Measurements from ENCODE around the gene HTR3C.
"Not testable (repeated sequence)": the region's sequence is repeated elsewhere in the genome, so short reads cannot be mapped to it uniquely, and the experiment has no call there.

The HTR3C gene

DNA sequence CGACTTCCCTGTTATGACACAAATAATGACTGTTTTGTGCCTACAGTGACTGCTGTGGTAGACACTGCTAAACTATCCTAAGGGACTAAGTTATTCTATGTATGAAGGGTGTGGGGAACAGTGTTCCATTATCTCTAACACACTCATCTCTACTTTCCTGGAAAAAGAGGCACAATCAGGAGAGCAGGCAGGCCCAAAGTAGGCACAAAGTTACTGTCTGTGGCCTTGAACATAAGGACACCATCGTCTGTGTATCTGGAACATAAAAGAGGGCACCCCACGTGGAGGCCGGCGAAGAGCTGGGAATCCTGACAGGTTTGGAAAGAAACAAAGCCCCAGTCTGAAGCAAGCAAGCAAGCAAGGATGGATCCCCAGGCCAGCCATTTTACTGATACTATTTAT, 36.7 kb upstream of the HTR3C start:
- H3K4me3 ChIP-seq (ENCODE audit: low read length in 2 of 2), result peak overlapping the region in 1 of 2 donors; percentile 99
- H3K27me3 ChIP-seq (ENCODE audit: control insufficient read depth in 1 of 2, insufficient read depth in 2 of 2, low read length in 2 of 2), result no peaks in the 10 kb centered on the region

DNA sequence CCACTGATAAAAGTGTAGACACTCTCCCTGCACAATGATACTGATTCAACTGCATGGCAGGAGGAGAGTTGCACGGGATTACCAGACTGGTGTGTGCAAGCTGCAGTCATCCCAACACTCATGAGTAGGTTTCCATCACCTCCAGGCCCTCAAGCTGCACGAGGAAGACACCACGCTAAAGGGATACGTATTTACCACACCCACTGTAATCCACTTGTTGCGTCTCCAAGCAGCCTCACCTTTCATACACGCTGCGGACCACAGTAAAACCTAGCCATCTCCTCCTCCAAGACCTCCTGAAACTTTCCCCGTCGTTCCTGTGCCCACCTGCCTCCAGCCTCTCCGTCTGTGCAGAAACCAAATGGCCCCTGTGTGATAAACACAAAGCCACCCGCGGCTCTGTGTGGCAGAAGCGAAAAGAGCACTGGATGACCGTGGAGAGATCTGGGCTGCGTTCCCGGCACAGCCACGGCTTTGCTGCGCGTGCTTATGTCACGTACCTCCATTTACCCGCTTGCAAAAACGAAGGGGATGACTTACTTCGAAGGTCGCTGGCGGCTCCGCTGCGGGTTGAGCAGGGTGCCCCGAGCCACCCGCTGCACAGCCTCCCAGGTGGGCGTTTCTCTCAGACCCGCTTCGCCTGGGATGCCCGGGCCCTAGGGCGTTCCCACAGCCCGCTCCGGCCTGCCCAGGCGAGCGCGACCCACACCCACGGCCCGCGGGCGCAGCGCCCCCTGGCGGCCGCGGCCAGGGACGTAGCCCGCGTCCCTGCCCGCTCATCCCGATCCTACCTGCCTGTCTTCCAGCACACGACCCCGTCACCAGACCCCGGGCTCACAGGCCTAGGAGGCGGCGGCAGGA, 35.8 kb upstream of the HTR3C start:
- Histone ChIP-seq H3K27me3 (ENCODE audit: control insufficient read depth in 1 of 2, insufficient read depth in 2 of 2, low read length in 2 of 2) (no peaks in the 10 kb centered on the region), H3K36me3 (ENCODE audit: control insufficient read depth in 2 of 2, insufficient read depth in 2 of 2, low read length in 2 of 2) (no peaks in the 10 kb centered on the region), H3K4me1 (ENCODE audit: control insufficient read depth, insufficient read depth, low read length) (peaks cover 18% of the 10 kb centered on the region), H3K27ac (ENCODE audit: low read length) (no peak overlapping the region), H3K4me3 (ENCODE audit: low read length in 2 of 2) (peak overlapping the region; percentile 92 to 99), H3K9ac (ENCODE audit: low read length in 2 of 2) (peak overlapping the region; percentile 84 to 85), H3K9me3 (ENCODE audit: control insufficient read depth in 2 of 2, low read length in 2 of 2) (no peaks in the 10 kb centered on the region)

More for the DNA sequence above, 36.7 kb upstream of the HTR3C start:
- H3K27ac ChIP-seq (ENCODE audit: low read length), result no peak overlapping the region
- peaks cover 2 to 3% of the 10 kb centered on the region in 2 donors for H3K36me3 ChIP-seq (ENCODE audit: control insufficient read depth in 2 of 2, insufficient read depth in 2 of 2, low read length in 2 of 2)
- no peaks in the 10 kb centered on the region for H3K9me3 ChIP-seq (ENCODE audit: control insufficient read depth in 2 of 2, low read length in 2 of 2)
- peaks cover 18% of the 10 kb centered on the region for H3K4me1 ChIP-seq (ENCODE audit: control insufficient read depth, insufficient read depth, low read length)
- no peak overlapping the region for H3K9ac ChIP-seq (ENCODE audit: low read length in 2 of 2)

DNA sequence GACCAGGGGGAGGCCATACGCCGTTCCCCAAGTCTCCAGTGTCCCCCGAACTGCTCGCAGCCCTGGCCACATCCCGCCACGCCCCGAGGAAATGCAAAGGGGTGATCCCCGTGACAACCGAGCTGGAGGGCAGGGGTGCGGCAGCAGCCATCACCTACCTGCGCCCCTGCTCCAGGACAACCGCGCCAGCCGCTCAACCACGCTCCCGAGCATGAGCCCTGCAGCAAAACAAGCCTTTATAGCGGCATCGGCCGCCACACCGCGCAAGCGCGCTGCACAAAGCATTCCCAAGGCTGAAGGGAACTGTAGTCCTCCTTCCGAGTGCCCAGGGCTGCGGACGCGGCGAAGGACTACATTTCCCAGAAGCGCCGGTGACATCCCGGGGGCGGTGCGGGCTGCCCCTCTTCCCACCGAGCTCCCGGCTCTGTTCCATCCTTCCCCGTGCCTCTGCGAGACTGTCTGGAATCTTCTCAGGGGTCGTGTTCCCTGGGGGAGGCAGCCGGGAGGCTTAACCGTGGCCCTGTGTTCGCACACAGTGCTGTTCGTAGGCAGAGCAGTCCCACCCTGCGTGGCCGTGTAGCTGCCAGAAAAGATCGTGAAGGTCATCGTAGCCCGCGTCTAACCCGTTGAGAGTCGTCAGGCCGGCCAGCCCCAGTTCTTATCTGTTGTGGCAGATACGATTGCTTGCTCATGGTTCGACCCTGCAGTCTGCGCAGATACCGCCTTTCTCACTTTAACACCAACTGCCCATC, 35.0 kb upstream of the HTR3C start, which contains the start of gene ABCC5:
ABCC5 (minus strand) TSS at position 213 of the 752 bp plus-strand sequence. CDS start 3,492 bp downstream, outside the sequence.
- Histone ChIP-seq H3K9ac (ENCODE audit: low read length in 2 of 2) (peak within 1 kb of the TSS; percentile 84 to 85), H3K36me3 (ENCODE audit: control insufficient read depth in 2 of 2, insufficient read depth in 2 of 2, low read length in 2 of 2) (no peaks in the 10 kb centered on the region), H3K9me3 (ENCODE audit: control insufficient read depth in 2 of 2, low read length in 2 of 2) (no peaks in the 10 kb centered on the region), H3K27ac (ENCODE audit: low read length) (peak within 1 kb of the TSS; percentile 55), H3K27me3 (ENCODE audit: control insufficient read depth in 1 of 2, insufficient read depth in 2 of 2, low read length in 2 of 2) (no peaks in the 10 kb centered on the region), H3K4me3 (ENCODE audit: low read length in 2 of 2) (peak within 1 kb of the TSS; percentile 92 to 99), H3K4me1 (ENCODE audit: control insufficient read depth, insufficient read depth, low read length) (peaks cover 18% of the 10 kb centered on the region)

DNA sequence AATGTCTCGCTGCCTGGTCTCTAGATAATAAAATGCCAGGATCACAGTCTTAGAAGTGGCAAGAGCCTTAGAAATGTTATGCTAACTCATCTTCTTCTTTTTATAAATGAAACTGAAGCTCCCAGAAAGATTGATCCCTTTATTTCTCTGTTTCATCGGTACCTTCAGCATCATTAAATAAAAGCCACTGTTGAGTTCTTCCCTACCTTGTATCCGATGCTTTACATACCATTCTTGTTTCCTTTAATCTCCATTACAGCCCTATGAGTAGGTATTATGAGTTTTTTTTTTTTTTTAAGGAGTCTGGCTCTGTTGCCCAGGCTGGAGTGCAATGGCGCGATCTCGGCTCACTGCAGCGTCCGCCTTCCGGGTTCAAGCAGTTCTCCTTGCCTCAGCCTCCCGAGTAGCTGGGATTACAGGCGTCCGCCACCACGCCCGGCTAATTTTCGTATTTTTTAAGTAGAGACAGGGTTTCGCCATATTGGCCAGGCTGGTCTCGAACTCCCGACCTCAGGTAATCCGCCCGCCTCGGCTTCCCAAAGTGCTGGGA, 34.3 kb upstream of the HTR3C start:
- Histone ChIP-seq H3K9me3 (ENCODE audit: control insufficient read depth in 2 of 2, low read length in 2 of 2) (no peaks in the 10 kb centered on the region), H3K27me3 (ENCODE audit: control insufficient read depth in 1 of 2, insufficient read depth in 2 of 2, low read length in 2 of 2) (no peaks in the 10 kb centered on the region), H3K4me3 (ENCODE audit: low read length in 2 of 2) (peak overlapping the region; percentile 92 to 99), H3K36me3 (ENCODE audit: control insufficient read depth in 2 of 2, insufficient read depth in 2 of 2, low read length in 2 of 2) (no peaks in the 10 kb centered on the region), H3K4me1 (ENCODE audit: control insufficient read depth, insufficient read depth, low read length) (peaks cover 18% of the 10 kb centered on the region), H3K9ac (ENCODE audit: low read length in 2 of 2) (peak overlapping the region; percentile 84 to 85), H3K27ac (ENCODE audit: low read length) (peak overlapping the region; percentile 55)

DNA sequence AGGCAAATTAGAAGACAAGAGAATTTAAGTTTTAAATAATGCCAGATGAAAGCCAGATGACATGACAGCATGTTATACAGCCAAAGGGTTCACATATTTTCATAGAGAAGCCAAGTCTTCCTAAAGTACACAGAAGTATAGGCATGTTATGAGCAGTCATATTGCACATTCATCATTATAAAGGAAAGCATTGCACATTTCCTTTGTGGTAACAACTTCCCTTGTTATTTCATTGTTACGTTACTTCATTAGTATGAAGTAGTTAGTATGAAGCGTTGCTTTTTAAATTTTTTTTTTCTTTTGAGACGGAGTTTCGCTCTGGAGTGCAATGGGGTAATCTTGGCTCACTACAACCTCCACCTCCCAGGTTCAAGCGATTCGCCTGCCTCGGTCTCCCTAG, 30.5 kb upstream of the HTR3C start:
- no peak overlapping the region for H3K9ac ChIP-seq (ENCODE audit: low read length in 2 of 2)
- no peak overlapping the region for H3K4me3 ChIP-seq (ENCODE audit: low read length in 2 of 2)
- H3K4me1 ChIP-seq (ENCODE audit: control insufficient read depth, insufficient read depth, low read length), result peaks cover 4% of the 10 kb centered on the region
- H3K9me3 ChIP-seq (ENCODE audit: control insufficient read depth in 2 of 2, low read length in 2 of 2), result no peaks in the 10 kb centered on the region
- H3K27me3 ChIP-seq (ENCODE audit: control insufficient read depth in 1 of 2, insufficient read depth in 2 of 2, low read length in 2 of 2), result no peaks in the 10 kb centered on the region
- no peak overlapping the region for H3K27ac ChIP-seq (ENCODE audit: low read length)
- no peaks in the 10 kb centered on the region for H3K36me3 ChIP-seq (ENCODE audit: control insufficient read depth in 2 of 2, insufficient read depth in 2 of 2, low read length in 2 of 2)

DNA sequence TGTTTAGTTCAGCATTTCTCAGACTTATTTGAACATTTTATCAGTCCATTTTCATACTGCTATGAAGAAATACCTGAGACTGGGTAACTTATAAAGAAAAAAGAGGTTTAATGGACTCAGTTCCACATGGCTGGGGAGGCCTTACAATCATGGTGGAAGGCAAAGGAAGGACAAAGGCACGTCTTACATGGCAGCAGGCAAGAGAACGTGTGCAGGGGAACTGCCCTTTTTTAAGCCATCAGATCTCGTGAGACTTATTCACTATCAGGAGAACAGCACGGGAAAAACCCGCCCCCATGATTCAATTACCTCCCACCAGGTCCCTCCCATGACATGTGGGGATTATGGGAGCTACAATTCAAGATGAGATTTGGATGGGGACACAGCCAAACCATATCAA, 27.6 kb upstream of the HTR3C start:
- not testable (repeated sequence) for H3K36me3 ChIP-seq (ENCODE audit: control insufficient read depth in 2 of 2, insufficient read depth in 2 of 2, low read length in 2 of 2); H3K27ac ChIP-seq (ENCODE audit: low read length); H3K4me3 ChIP-seq (ENCODE audit: low read length in 2 of 2); H3K27me3 ChIP-seq (ENCODE audit: control insufficient read depth in 1 of 2, insufficient read depth in 2 of 2, low read length in 2 of 2); H3K9me3 ChIP-seq (ENCODE audit: control insufficient read depth in 2 of 2, low read length in 2 of 2); H3K9ac ChIP-seq (ENCODE audit: low read length in 2 of 2); H3K4me1 ChIP-seq (ENCODE audit: control insufficient read depth, insufficient read depth, low read length)

DNA sequence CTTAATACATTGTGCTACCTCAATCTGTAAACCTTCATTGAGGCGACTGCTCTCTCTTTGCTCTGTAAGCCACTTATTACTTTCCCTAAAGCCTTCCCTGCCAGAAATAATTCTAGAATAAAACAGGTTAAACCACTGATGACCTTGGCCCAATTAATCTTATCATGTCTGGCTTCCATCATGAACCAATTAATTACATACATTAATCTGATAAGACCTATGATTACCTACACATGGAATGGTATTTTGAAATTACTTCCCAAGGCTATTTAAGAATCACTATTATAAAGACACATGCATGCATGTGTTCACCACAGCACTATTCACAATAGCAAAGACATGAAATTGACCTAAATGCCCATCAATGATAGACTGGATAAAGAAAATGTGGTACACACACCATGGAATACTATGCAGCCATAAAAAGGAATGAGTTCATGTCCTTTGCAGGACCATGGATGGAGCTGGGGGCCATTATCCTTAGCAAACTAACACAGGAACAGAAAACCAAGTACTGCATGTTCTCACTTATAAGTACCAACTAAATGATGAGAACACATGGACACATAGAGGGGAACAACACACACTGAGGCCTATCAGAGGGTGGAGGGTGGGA, 24.5 kb upstream of the HTR3C start:
- not testable (repeated sequence) for H3K27me3 ChIP-seq (ENCODE audit: control insufficient read depth in 1 of 2, insufficient read depth in 2 of 2, low read length in 2 of 2); H3K9me3 ChIP-seq (ENCODE audit: control insufficient read depth in 2 of 2, low read length in 2 of 2); H3K4me3 ChIP-seq (ENCODE audit: low read length in 2 of 2); H3K36me3 ChIP-seq (ENCODE audit: control insufficient read depth in 2 of 2, insufficient read depth in 2 of 2, low read length in 2 of 2); H3K9ac ChIP-seq (ENCODE audit: low read length in 2 of 2); H3K27ac ChIP-seq (ENCODE audit: low read length); H3K4me1 ChIP-seq (ENCODE audit: control insufficient read depth, insufficient read depth, low read length)

DNA sequence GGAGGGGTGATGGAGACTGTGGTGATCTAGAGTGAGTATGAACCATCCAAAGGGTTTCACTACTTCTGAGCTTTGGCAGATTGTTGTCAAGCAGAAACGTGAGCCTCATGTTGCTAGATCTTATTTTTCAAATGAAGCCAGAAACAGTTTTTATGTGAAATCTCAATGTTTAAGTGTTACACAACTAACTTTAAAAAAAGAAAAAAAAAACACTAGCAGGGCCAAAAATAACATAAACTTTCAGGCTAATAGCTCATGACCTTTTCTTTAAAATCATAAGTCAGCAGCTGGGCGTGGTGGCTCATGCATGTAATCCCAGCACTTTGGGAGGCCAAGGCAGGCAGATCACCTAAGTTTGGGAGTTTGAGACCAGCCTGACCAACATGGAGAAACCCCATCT, 23.4 kb upstream of the HTR3C start:
- Histone ChIP-seq H3K27me3 (ENCODE audit: control insufficient read depth in 1 of 2, insufficient read depth in 2 of 2, low read length in 2 of 2) (no peaks in the 10 kb centered on the region), H3K9ac (ENCODE audit: low read length in 2 of 2) (no peak overlapping the region), H3K27ac (ENCODE audit: low read length) (no peak overlapping the region), H3K4me3 (ENCODE audit: low read length in 2 of 2) (no peak overlapping the region), H3K4me1 (ENCODE audit: control insufficient read depth, insufficient read depth, low read length) (no peaks in the 10 kb centered on the region), H3K9me3 (ENCODE audit: control insufficient read depth in 2 of 2, low read length in 2 of 2) (no peaks in the 10 kb centered on the region), H3K36me3 (ENCODE audit: control insufficient read depth in 2 of 2, insufficient read depth in 2 of 2, low read length in 2 of 2) (no peaks in the 10 kb centered on the region)

DNA sequence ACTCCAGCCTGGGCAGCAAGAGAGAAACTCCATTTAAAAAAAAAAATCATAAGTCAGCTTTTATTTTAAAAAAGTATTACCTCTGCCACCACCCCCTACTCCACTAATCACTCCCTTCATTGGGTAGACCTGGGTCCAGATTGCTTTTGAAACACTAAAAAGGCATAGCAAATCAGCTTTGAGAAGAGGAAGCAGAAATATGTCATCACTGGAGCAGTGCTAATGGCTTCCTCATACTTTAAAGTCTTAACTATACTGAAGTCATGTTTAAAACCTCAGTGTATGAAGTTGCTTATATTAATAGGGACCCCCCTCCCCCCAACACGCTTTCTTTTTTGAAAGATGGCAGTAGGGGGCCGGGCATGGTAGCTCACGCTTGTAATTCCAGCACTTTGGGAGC, 22.3 kb upstream of the HTR3C start:
- Histone ChIP-seq H3K4me3 (ENCODE audit: low read length in 2 of 2) (no peak overlapping the region), H3K27ac (ENCODE audit: low read length) (no peak overlapping the region), H3K27me3 (ENCODE audit: control insufficient read depth in 1 of 2, insufficient read depth in 2 of 2, low read length in 2 of 2) (no peaks in the 10 kb centered on the region), H3K9me3 (ENCODE audit: control insufficient read depth in 2 of 2, low read length in 2 of 2) (no peaks in the 10 kb centered on the region), H3K9ac (ENCODE audit: low read length in 2 of 2) (no peak overlapping the region), H3K36me3 (ENCODE audit: control insufficient read depth in 2 of 2, insufficient read depth in 2 of 2, low read length in 2 of 2) (no peaks in the 10 kb centered on the region), H3K4me1 (ENCODE audit: control insufficient read depth, insufficient read depth, low read length) (no peaks in the 10 kb centered on the region)

DNA sequence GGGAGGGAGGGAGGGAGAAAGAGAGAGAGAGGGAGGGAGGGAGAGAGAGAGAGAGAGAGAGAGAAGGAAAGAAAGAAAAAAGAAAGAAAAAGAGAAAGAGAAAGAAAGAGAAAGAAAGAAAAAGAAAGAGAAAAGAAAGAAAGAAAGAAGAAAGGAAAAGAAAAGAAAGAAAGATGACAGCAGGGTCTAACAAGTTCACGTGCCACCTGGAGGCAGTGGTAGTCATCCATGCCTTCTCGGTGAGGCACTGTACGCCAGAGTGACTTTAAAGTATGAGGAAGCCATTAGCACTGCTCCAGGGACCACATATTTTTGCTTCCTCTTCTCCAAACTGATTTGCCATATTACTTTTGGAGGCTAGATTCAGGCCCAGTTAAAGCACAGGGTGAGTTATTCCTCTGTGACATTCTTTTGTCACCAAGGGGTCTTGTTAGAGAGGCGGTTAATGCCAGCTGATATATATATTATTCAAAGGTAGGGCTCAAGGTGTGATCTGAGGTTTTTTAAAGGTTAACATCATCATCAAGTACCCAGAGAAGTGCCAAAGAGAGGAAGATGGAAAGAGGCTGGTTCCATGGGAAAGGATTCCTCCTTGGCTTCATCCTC, 21.6 kb upstream of the HTR3C start, which contains the start of gene HTR3D:
HTR3D (plus strand) TSS at position 556 of the 606 bp plus-strand sequence; CDS start at position 556, 0 bp downstream.
- Histone ChIP-seq H3K9ac (ENCODE audit: low read length in 2 of 2) (no peak within 1 kb of the TSS), H3K4me3 (ENCODE audit: low read length in 2 of 2) (no peak within 1 kb of the TSS), H3K27ac (ENCODE audit: low read length) (no peak within 1 kb of the TSS), H3K36me3 (ENCODE audit: control insufficient read depth in 2 of 2, insufficient read depth in 2 of 2, low read length in 2 of 2) (no peaks in the 10 kb centered on the region), H3K4me1 (ENCODE audit: control insufficient read depth, insufficient read depth, low read length) (no peaks in the 10 kb centered on the region), H3K9me3 (ENCODE audit: control insufficient read depth in 2 of 2, low read length in 2 of 2) (no peaks in the 10 kb centered on the region), H3K27me3 (ENCODE audit: control insufficient read depth in 1 of 2, insufficient read depth in 2 of 2, low read length in 2 of 2) (no peaks in the 10 kb centered on the region)
